Activated T-cell treated with anti-CD3 and anti-CD28 coated beads, Interleukin-2, amount 50 U/mL, for 48 hours (primary cell): ENCODE measurements around the gene BET1L.
A peak's percentile ranks its signal among the peaks of the same experiment; 100 is the strongest.
"Not testable (repeated sequence)": the region's sequence is repeated elsewhere in the genome, so short reads cannot be mapped to it uniquely, and the experiment has no call there.

ENCODE experiments used
- DNase-seq, 2 experiments: peaks; one replicate each; pipeline ENCODE4 v3.0.0-alpha.2; 2020

BET1L gene

DNA sequence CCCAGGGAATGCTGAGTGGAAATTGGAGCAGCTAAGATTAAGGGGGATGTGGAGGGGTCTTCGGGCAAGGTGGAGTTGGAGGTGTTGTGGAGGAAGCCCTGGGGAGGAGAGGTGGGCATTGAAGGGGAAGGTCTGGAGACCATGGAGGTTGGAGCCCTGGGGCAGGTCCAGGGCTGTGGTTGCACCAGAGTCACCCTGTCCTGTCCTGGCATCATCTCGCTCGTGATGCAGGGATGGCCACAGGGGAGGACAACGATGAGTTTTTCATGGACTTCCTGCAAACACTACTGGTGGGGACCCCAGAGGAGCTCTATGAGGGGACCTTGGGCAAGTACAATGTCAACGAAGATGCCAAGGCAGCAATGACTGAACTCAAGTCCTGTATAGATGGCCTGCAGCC, 13.7 kb downstream of the BET1L start:
- DNase-seq: peak in 1 of 2 experiments; percentile 16

DNA sequence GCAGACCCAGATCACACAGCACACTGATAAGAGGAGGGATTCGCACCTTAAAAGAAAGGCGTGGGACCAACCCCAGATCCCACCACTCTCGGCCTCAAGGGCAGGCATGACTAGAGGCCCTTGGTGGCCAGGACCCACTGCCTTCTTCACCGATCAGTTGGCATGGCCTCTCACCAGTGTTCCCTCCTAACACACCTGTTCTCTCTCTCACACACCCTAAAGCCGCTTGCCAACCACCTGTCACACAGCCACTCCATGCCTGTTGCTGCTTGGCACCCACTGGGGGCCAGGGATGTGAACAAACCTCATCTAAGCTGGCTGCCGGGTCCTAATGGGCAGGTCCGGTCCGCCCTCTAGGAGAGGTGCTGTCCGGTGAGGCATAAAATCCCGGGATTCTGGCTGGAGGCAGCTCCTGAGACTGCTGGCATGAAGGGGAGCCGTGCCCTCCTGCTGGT, 14.5 kb downstream of the BET1L start, which contains the start of gene SCGB1C1:
TSS of gene SCGB1C1 (plus strand) at position 405 of the 455 bp plus-strand sequence. CDS start at position 427, 22 bp downstream.
- DNase-seq: not testable (repeated sequence)

DNA sequence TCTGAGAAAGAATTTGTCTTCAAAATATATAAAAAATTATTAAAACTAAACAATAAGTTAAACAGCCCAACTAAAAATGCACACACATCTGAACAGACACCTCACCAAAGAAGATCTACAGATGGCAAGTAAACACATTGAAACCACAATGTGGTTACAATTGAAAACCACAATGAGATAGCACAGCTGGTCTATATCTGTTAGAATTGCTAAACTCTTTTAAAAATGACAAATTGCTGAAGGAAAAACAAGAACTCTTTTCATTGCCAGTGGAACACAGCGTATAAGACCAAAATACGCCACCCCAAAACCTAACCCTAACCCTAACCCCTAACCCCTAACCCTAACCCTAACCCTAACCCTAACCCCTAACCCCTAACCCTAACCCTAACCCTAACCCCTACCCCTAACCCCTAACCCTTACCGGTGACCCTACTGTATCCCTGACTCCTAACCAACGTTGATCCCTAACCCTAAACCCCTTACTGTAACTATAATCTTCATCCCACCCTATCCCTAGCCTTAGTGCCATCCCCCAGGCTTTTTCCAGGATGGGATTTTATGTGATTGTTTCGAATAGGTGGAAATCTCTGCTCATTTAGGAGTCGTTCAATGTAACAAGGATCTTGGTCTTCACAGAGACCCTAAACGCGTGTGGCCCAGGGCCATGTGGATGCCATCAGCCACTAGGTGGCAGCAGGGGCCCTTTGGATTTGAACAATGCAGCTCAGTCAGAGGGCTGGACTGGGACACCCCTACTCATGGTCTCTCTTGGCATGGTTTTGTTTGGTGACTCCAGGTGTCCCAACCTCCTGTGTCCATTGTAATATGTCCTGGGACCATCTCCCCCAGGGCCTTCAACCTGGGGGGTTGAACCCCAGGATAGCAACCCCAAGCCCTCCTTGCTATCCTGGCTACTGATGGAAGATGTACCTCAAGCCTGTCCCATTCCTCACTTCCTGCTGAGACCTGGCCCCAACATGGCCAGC, 15.4 kb downstream of the BET1L start:
- peak; percentile 82 to 85 for DNase-seq

DNA sequence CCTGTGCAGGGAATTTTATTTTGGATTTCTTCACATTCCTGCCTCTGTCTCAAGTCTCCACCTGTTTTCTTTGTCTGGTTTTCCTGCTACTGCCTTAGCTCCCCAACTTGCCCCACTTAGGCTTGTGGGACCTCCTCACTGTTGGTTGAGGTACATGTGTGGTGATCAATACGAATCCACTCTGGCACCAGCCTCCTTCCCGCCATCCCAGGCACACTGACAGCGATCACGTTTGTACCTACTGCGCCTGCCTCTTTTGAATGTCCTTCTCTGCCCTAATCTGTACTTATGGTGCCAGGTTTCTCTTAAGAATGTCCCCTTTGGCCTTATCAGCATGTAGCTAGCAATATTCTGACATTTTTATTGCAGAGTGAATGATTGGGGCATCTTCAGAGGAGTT, 16.7 kb downstream of the BET1L start:
- not testable (repeated sequence) for DNase-seq

DNA sequence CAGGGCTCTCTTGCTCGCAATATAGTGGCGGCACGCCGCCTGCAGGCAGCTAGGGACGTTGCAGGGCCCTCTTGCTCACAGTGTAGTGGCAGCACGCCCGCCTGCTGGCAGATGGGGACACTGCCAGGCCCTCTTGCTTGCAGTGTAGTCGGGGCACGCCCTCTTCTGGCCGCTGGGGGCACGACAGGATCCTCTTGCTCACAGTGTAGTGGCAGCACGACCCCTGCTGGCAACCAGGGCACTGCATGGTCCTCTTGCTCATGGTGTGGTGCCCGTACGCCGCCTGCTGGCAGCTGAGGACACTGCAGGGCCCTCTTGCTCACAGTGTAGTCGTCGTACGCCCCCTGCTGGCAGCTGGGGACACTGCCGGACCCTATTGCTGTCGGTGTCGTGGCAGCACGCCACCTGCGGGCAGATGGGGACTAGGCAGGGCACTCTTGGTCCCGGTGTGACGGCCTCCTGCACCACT, 17.3 kb downstream of the BET1L start:
- DNase-seq: peak; percentile 61 to 73

DNA sequence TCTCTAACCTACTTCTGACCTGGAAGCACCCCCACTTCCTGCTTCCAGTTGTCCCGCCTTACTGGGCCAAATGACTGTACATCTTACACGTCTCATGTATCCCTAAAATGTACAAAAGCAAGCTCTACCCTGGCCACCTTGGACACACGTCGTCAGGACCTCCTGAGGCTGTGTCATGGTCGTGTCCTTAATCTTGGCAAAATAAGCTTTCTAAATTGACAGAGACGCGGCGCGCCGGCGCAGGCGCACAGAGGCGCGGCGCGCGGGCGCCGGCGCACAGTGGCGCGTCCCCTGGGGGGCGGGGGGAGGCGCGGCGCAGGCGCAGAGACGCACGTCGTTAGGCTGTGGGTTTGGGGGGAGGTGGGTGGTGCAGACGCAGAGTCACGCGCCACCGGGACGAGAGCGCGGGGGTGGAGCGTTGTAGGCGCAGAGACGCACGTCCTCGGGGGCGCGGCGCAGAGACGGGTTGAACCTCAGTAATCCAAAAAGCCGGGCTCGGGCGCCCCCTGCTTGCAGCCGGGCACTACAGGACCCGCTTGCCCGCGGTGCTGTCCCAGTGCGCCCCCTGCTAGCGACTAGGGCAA, 17.9 kb downstream of the BET1L start:
- DNase-seq: not testable (repeated sequence)

DNA sequence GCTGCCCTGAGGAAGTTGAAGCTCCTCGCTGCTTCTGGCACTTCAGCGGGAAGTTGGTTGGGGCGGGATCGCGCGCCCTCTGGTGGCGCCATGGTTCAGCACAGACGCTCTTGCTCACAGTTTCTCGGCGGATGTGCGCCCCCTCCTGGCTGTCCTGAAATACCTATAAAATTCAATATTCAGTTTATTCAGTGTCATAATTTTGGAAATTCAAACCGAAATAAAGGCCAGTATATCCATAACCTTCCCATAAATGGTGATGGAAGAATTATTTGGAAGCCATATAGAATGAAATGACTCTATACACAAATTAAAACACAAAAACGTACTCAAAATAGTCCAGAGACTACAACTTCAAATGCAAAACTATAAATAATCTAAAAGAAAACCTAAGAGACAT, 27.0 kb downstream of the BET1L start:
- DNase-seq: not testable (repeated sequence)
